Hepatocyte (in vitro differentiated cells): Measurements from ENCODE around the gene NHEJ1.

ENCODE experiments used
- CTCF ChIP-seq: fragments of 200-600 bp; sonication (generic); IDR thresholded peaks from 2 replicates; pipeline ENCODE4 v1.5.1; 2016; ENCODE audit warnings: antibody characterized with exemption, mild to moderate bottlenecking; ENCODE audit not compliant: poor library complexity
- EZH2 ChIP-seq: fragments of 200-600 bp; sonication (generic); IDR thresholded peaks from 2 replicates; pipeline ENCODE4 v1.6.1; 2016; ENCODE audit warnings: antibody characterized with exemption, mild to moderate bottlenecking, borderline replicate concordance

GRCh38 chr2:219180961-219181360 lies 20.3 kb upstream of the NHEJ1 start:
- TF ChIP-seq EZH2 (no peak), CTCF (no peak)
